ENCODE data around the gene FADS2. TPM values are rescaled to one million over a fixed set of nuclear protein-coding genes. Genes with fewer than 3 reads are reported as not detected.

FADS2 gene
- total and polyA plus RNA-seq, 9 of the 15 experiments (the other 6 are each of a cell fraction or from before 2014, with no cell fraction given): 2.9 to 42.8 (median 16.2) TPM

- TF ChIP-seq NFIC (IDR thresholded peaks at IDR 0.05): peak; percentile 84
- TF ChIP-seq ZC3H8 (IDR thresholded peaks at IDR 0.05): no peak
- TF ChIP-seq TAF15 (IDR thresholded peaks at IDR 0.05; ENCODE audit: low read depth, low read length): no peak
- TF ChIP-seq NFE2 (IDR thresholded peaks at IDR 0.05; ENCODE audit: low read depth): no peak
- TF ChIP-seq ZNF184 (CRISPR knock-in tag; IDR thresholded peaks at IDR 0.05): no peak
- peak; percentile 72; the same call in 1 of the 2 replicates for TF ChIP-seq GABPB1 (CRISPR knock-in tag; IDR thresholded peaks at IDR 0.05)
- no peak for TF ChIP-seq KLF6 (CRISPR knock-in tag; IDR thresholded peaks at IDR 0.05; ENCODE audit: borderline replicate concordance)
- no peak for TF ChIP-seq DNMT1 (IDR thresholded peaks at IDR 0.05)
- TF ChIP-seq ZNF124 (CRISPR knock-in tag; IDR thresholded peaks at IDR 0.05): no peak
- no peak for TF ChIP-seq CHD4 (IDR thresholded peaks at IDR 0.05; ENCODE audit: insufficient read depth, insufficient replicate concordance, low read depth, low read length, poor library complexity, severe bottlenecking)
- TF ChIP-seq RFX1 (IDR thresholded peaks at IDR 0.05): no peak
- TF ChIP-seq HMGXB4 (CRISPR knock-in tag; IDR thresholded peaks at IDR 0.05): peak; percentile 72; the same call in 1 of the 2 replicates
- TF ChIP-seq BRD4 (IDR thresholded peaks at IDR 0.05): peak; percentile 77; the same call in 1 of the 2 replicates
- TF ChIP-seq ZNF232 (CRISPR knock-in tag; IDR thresholded peaks at IDR 0.05): no peak
- TF ChIP-seq BCL6 (CRISPR knock-in tag; IDR thresholded peaks at IDR 0.05): no peak
- TF ChIP-seq ZNF280A (IDR thresholded peaks at IDR 0.05; ENCODE audit: low read depth, partially characterized antibody): no peak
- TF ChIP-seq HDAC6 (IDR thresholded peaks at IDR 0.05; ENCODE audit: low read depth, low read length): no peak
- no peak for TF ChIP-seq ID3 (CRISPR knock-in tag; IDR thresholded peaks at IDR 0.05)
- TF ChIP-seq ID3 (tag; IDR thresholded peaks at IDR 0.05): peak; percentile 69; the same call in 1 of the 2 replicates
- no peak for TF ChIP-seq HDGF (IDR thresholded peaks at IDR 0.05)
- TF ChIP-seq BACH1 (tag; IDR thresholded peaks at IDR 0.05): no peak
- TF ChIP-seq C11orf30 (IDR thresholded peaks at IDR 0.05; ENCODE audit: low read depth): no peak
- TF ChIP-seq ZNF316 (IDR thresholded peaks at IDR 0.05): no peak
- peak; percentile 71 for TF ChIP-seq MBD2 (IDR thresholded peaks at IDR 0.05; ENCODE audit: borderline replicate concordance, low read depth)
- no peak for TF ChIP-seq KLF10 (CRISPR knock-in tag; IDR thresholded peaks at IDR 0.05)
- peak; percentile 51; the same call in 1 of the 2 replicates for TF ChIP-seq GABPA (tag; conservative IDR thresholded peaks at IDR 0.05; ENCODE audit: low read depth)
- TF ChIP-seq ZNF77 (CRISPR knock-in tag; IDR thresholded peaks at IDR 0.05): no peak
- TF ChIP-seq YY1 (IDR thresholded peaks at IDR 0.05; ENCODE audit: borderline replicate concordance in 1 of 3, control insufficient read depth in 1 of 3, extremely low read depth in 1 of 3, insufficient read depth in 3 of 3, insufficient read length in 1 of 3, insufficient replicate concordance in 2 of 3, low read depth in 1 of 3, low read length in 2 of 3): peak in 2 of 3 experiments; percentile 67 to 73
Measured at GRCh38 chr11:61816736-61817455, 11.2 kb upstream of the FADS2 start, which contains the start of gene FADS1 (continued).
